DMS153 treated with DMSO at 0.1 percent for 48 hours (cell line): ENCODE data around the gene STOX1.
"Not testable (repeated sequence)": the region's sequence is repeated elsewhere in the genome, so short reads cannot be mapped to it uniquely, and the experiment has no call there.

Experiments used
- DNase-seq: peaks from one replicate; lab custom pipeline; 2025; ENCODE audit not compliant: unreplicated experiment; lab: John Stamatoyannopoulos, UW

STOX1 gene

DNA sequence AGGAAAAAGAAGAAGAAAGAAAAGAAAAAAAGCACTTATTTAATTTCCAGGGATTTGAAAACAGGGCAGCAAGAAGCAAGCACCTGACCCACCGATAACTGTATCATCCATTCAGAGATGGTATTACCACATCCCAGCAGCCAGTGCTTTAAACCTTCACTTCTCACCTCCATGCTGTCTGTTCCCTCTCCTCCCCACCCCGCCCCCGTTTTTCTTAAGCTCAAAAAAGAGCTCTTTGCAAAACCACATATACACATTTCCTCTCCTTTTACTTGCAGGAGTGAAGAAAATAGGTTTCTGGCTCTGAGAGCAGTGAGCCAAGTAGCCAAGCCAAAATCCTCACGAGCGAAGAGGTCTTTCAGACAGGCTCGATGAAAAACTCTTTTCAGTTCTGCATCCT lies 2.2 kb downstream of the STOX1 start:
- DNase-seq = no peak

DNA sequence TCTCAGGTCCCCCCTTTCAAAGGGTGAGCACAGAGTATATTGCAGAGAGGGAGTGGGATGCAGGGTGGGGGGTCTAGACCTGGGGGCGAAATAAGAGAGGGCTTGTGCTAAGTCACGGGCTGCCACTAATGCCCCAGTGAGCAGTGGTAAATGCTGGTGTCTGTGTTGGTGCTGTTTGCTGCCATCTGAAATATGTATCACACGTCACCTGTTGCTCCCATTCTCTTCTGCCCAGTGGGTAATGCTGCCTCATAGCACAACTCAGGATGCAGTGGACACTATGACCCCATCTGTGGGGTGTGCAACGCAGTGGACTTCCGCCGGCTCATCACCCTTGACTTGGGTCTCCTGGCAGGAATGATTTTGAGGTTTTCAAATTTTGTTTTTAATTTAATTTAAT lies 2.6 kb downstream of the STOX1 start:
- no peak for DNase-seq

- DNase-seq = no peak
Observed at GRCh38 chr10:68831961-68832455, 4.7 kb downstream of the STOX1 start.

- DNase-seq = no peak
Observed at GRCh38 chr10:68832601-68833000, 5.3 kb downstream of the STOX1 start.

DNA sequence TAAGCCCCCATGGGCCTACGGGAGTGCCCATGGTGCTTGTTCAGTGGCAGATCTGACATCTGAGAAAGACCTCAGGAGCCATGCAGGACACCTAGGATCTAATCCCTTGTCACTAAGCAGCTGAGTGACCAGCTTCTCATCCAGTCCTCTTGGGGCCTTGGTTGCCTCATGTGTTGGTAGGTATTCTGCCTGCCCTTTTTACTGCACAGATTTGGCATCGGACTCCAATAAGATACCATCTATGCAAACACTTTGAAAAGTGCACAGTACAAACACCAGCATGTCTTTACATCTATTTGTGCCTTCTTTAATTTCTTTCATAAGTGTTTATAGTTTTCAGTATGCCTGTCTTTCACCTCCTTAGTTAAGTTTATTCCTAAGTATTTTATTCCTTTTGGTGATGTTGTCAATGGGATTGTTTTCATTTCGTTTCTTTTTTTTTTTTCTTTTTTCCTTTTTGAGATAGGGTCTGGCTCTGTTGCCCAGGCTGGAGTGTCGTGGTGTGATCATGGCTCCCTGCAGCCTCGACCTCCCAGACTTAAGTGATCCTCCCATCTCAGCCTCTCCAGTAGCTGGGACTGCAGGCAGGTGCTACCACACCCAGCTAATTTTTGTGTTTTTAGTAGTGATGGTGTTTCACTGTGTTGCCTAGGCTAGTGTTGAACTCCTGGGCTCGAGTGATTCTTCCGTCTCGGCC lies 10.4 kb downstream of the STOX1 start:
- no peak for DNase-seq

- DNase-seq = not testable (repeated sequence)
Observed at GRCh38 chr10:68840650-68841049, 13.3 kb downstream of the STOX1 start.

DNA sequence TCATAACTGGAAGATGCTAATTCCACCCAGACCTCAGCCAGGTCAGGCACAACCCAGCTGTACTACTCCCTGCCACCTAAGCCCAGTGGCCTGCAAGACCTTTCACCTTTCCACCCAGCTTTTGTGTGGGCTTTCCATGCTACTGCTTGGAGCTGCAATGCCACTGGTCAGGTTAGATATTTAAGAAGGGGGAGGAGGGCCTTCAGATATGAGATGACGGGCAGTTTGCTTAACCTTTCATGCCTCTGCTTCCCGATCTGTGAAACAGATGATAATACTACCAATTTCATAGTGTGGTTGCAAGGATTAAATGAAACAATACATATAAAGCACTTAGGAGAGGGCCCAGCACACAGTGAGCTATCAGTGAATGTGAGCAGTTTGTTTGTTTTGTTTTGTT lies 20.9 kb downstream of the STOX1 start:
- no peak for DNase-seq

DNA sequence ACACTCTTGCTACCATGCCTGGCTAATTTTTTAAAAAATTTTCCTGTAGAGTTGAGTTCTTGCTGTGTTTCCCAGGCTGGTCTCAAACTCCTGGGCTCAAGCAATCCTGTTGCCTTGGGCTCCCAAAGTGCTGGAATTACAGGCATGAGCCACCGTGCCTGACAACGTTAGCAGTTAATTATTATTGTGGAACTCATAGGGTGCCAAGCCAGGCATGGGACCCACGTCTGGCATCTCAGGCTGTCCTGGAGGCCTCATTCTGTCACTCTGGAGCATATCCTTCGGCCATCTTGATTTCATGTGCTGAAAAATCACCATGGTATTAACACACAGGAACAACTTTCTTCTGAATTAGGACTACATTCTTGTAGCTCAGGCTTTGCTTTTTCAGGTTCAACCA lies 21.5 kb downstream of the STOX1 start:
- no peak for DNase-seq

DNA sequence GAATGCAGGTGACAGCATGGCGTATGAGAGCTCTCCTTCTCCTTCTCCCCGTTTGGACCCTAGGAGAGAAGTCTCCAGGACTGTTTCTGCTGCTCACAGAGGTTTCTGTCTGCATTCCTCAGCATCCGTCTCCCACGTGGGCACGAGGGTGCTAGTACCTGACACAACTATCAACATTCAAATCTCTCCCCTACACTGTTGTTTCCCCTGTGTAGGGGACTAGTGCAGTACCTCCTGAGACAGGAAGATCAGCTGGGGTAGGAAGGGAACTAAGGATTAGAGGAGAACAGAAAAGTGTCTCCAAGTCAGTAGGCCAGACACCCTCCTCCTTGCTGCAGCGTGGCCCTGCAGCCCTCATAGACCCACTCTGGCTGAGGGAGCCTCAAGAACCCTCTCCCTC lies 29.0 kb downstream of the STOX1 start:
- DNase-seq = no peak

- DNase-seq = no peak
Observed at GRCh38 chr10:68857005-68857404, 29.7 kb downstream of the STOX1 start.

GRCh38 chr10:68861253-68861652 lies 33.9 kb downstream of the STOX1 start:
- DNase-seq = no peak

DNA sequence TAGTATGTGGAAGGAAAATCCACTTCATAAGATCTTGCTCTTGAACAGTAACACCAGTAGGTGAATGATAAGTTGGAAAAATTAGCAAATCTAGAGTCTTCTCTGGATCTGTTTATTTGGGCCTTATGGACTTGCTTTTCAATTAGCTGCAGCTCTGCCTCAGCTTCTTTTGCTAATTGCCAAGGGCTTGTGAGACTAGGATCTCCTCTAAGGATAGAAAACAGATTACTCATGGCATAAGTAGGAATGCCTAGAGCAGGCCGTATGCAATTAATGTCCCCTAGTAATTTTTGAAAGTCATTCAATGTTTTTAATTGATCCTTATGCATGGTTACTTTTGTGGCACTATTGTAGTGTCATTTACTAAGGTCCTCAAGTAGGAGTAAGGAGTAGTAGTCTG lies 37.3 kb downstream of the STOX1 start:
- no peak for DNase-seq

DNA sequence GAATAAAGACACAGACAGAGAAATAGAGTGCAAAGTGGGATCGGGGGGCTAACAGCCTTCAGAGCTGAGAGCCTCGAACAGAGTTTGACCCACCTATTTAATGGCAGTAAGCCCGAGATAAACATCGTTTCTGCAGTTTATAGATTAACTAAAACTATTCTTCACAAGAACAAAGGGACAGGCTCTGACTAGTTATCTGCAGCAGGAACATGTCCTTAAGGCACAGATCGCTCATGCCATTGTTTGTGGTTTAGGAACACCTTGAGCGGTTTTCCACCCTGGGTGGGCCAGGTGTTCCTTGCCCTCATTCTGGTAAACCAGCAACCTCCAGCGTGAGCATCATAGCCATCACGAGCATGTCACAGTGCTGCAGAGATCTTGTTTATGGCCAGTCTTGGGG lies 40.8 kb downstream of the STOX1 start:
- not testable (repeated sequence) for DNase-seq

- DNase-seq = no peak
Observed at GRCh38 chr10:68869623-68870022, 42.3 kb downstream of the STOX1 start.

GRCh38 chr10:68870061-68870460 lies 42.7 kb downstream of the STOX1 start:
- no peak for DNase-seq

- no peak for DNase-seq
Observed at GRCh38 chr10:68870545-68871104, 43.3 kb downstream of the STOX1 start.

DNA sequence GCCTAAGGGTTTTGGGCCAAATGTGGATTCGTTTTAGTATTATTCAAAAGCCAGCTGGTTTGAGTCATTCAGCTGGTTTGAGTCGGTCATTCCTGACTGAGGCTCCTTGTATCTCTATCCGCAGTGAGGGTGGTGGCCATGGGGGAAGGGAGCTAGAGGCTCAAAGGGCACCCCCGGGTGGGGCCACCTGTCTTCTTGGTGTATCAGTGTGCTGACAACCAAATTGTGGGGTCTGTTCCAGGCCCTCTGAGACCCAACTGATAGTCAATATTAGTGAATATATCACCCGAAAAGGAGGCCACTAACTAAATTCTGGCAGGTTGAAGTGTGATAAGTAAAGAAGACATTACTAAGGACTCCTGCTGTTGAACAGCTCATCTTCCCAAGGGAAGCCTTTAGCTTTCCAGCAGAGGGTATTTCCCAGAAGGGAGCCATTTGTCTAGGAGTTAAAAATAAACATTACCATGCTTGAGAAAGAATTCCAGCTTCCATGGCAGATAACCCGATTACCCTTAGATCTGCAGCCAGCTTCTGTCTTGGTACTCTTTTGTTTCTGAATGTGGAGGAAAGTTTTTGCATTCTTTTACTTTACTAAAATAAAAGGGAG lies 43.9 kb downstream of the STOX1 start:
- no peak for DNase-seq

DNA sequence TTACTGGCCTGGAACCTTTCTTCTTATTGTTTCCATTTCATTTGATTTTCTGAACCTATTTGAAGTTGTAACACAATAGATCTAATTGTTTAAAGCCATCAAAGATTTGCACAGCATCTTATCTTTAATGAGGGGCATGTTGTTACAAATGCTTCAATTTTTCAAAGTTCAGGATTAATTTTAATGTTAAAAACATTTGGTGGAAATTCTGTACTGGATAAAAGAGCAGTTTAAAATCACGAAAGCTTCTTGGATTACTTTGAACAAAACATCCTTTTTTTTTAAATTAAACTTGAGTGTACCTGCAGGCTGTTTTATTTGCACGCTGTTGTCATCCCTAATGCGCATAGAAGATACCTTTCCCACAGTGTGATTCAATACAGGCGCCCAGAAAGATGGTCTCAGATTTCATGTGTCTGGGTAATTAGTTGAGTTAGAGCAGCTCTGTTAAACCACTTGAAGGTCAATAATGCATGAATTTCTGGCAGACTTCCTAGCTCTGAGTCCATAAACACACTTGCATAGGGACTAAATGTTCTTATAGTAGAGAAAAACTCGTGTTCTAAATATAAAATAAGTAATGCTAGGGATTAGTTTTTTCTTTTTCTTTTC lies 44.5 kb downstream of the STOX1 start:
- DNase-seq = peak; percentile 96

- peak; percentile 12 for DNase-seq
Observed at GRCh38 chr10:68876246-68877138, 49.2 kb downstream of the STOX1 start.

GRCh38 chr10:68877482-68878110 lies 50.3 kb downstream of the STOX1 start:
- no peak for DNase-seq

DNA sequence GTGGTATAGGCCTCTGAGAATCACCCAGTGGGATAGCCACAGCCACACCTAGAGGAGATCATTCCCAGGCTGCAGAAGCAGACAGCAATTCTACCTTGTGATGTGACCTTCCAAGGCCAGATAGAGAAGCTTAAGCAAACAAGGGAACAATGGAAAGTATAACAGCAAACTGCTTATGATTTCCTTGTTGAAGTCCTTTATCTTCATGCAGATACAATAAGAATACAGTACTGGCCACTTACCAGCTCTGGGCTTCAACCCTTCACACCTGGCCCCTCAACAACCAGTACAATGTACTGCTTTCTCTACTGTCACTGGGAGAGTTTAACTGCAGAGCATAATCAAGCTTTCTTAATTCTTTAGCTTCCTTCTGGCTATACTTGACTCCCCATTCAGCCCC lies 51.2 kb downstream of the STOX1 start:
- no peak for DNase-seq
